Fibroblast of mammary gland (primary cell): ENCODE results near the gene NME7.
"Not testable (repeated sequence)": the region's sequence is repeated elsewhere in the genome, so short reads cannot be mapped to it uniquely, and the experiment has no call there.

Experiments used
- DNase-seq: peaks from one replicate; pipeline ENCODE4 v3.0.0-alpha.2; 2010; ENCODE audit warnings: low read depth
- H3K4me3 ChIP-seq: 2 replicates; pipeline ENCODE4 v1.5.1; 2011; ENCODE audit warnings: low read depth, mild to moderate bottlenecking, low read length, moderate library complexity; ENCODE audit not compliant: control insufficient read depth
- TF ChIP-seq, protein P1 (sequence below): conservative IDR thresholded peaks from 2 replicates; pipeline ENCODE4 v1.5.1; 2011; ENCODE audit warnings: low read depth, low read length, inconsistent platforms; ENCODE audit not compliant: control insufficient read depth, insufficient read depth

Gene NME7

DNA sequence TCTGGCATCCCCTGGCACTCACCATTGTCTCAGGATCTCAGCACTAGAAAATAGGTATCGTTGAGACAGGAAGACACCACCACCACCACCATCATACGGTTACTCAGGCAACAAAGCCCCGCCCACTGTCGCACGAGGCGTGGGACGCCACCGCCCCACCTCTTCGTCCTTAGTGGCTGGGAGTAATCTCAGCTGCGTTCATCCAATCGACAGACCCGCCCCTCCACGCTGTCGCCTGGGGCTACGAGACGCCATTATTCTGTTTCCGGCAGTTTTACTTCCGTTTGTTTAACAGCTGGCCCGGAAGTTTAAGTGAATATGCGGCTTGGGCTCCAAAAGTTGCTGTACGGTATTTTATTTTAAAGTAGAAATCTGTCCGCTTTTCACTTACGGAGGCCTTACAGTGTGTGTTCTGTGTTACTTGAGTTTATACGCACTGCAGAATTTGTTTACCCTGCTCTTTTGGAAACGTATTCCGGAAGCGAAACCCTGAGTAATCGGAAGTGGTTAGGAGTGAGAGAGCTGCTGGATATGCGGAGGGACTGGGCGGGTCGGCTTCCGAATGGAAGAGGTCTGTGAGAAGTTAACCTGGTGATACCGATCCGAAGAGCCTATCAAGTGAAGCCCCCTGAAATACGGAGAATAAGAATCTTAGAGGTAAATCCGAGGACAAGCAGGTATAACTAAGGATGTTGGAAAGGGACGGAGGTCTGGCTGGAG is at the start of gene NME7, which contains the start of gene BLZF1:
Gene NME7 (minus strand): TSS at position 112 of the 720 bp plus-strand sequence. CDS start 87 bp downstream, at position 25.
Gene BLZF1 (plus strand): TSS at position 510 of the 720 bp plus-strand sequence. CDS start 1,328 bp downstream, outside the sequence.
- TF ChIP-seq, protein P1, sequence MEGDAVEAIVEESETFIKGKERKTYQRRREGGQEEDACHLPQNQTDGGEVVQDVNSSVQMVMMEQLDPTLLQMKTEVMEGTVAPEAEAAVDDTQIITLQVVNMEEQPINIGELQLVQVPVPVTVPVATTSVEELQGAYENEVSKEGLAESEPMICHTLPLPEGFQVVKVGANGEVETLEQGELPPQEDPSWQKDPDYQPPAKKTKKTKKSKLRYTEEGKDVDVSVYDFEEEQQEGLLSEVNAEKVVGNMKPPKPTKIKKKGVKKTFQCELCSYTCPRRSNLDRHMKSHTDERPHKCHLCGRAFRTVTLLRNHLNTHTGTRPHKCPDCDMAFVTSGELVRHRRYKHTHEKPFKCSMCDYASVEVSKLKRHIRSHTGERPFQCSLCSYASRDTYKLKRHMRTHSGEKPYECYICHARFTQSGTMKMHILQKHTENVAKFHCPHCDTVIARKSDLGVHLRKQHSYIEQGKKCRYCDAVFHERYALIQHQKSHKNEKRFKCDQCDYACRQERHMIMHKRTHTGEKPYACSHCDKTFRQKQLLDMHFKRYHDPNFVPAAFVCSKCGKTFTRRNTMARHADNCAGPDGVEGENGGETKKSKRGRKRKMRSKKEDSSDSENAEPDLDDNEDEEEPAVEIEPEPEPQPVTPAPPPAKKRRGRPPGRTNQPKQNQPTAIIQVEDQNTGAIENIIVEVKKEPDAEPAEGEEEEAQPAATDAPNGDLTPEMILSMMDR: no peak
- peak; percentile 96 for DNase-seq
- H3K4me3 ChIP-seq: peak within 1 kb of the TSS; percentile 69

- H3K4me3 ChIP-seq: no peak overlapping the region
- no peak for DNase-seq
These were observed 47.4 kb upstream of the NME7 start for GRCh38 chr1:169414952-169415351.

DNA sequence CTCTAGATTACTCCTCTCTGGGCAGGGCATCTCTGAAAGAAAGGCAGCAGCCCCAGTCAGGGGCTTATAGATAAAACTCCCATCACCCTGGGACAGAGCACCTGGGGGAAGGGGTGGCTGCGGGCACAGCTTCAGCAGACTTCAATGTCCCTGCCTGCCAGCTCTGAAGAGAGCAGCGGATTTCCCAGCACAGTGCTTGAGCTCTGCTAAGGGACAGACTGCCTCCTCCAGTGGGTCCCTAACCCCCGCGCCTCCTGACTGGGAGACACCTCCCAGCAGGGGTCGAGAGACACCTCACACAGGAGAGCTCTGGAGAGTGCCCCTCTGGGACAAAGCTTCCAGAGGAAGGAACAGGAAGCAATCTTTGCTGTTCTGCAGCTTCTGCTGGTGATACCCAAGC is 40.7 kb upstream of the NME7 start:
- not testable (repeated sequence) for DNase-seq, H3K4me3 ChIP-seq

More at GRCh38 chr1:169414952-169415351, 47.4 kb upstream of the NME7 start:
- TF ChIP-seq, protein P1: no peak

DNA sequence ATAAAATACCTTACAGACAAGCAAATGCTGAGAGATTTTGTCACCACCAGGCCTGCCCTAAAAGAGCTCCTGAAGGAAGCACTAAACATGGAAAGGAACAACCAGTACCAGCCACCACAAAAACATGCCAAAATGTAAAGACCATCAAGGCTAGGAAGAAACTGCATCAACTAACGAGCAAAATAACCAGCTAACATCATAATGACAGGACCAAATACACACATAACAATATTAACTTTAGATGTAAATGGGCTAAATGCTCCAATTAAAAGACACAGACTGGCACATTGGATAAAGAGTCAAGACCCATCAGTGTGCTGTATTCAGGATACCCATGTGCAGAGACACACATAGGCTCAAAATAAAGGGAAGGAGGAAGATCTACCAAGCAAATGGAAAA is 35.0 kb upstream of the NME7 start:
- not testable (repeated sequence) for DNase-seq

GRCh38 chr1:169395955-169396354 is 28.4 kb upstream of the NME7 start:
- TF ChIP-seq, protein P1: no peak
- DNase-seq: peak; percentile 10
- no peak overlapping the region for H3K4me3 ChIP-seq

More for the DNA sequence above, 35.0 kb upstream of the NME7 start:
- not testable (repeated sequence) for H3K4me3 ChIP-seq

- H3K4me3 ChIP-seq: no peak overlapping the region
- TF ChIP-seq, protein P1: no peak
- no peak for DNase-seq
These were observed 24.8 kb upstream of the NME7 start for GRCh38 chr1:169392406-169392805.

DNA sequence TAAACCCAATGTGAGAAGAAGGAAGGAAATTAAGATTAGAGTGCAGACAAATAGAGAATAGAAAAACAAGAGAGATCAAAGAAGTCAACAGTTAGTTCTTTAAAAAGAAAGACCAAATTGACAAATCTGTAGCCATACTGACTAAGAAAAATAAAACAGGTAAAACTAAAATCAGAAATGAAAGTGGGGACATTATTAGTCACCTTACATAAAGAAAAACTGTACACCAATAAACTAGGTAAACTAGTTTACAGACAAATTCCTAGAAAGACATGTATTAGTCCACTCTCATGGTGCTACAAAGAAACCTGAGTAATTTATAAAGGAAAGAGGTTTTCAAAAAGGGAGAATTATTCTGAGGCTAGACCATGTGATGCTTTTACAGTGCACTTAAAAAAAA is 22.7 kb upstream of the NME7 start:
- no peak overlapping the region for H3K4me3 ChIP-seq
- TF ChIP-seq, protein P1: no peak
- no peak for DNase-seq

DNA sequence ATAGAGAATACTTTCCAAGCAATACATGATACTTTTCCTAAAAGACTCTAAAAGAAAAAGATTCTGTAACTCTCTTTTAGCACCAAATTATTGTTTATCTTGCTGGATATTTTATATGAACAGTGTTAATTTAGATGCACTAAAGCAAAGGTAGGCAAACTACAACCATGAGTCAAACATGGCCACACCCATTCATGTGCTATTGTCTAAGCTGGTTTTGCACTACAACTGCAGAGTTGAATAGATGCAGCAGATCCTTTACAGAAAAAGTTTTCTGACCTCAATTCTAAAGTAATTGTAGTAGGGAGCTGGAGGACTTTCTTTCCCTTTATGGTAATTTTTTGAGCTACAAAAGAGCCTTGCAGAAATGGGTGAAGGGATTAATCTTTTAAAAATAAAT is 19.8 kb upstream of the NME7 start:
- no peak for DNase-seq
- TF ChIP-seq, protein P1: no peak
- no peak overlapping the region for H3K4me3 ChIP-seq
